ENCODE results near the gene MDM4.

GRCh38 chr1:204511366-204511765, 4.8 kb upstream of the MDM4 start:
- TF ChIP-seq, protein P1, sequence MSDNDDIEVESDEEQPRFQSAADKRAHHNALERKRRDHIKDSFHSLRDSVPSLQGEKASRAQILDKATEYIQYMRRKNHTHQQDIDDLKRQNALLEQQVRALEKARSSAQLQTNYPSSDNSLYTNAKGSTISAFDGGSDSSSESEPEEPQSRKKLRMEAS (IDR thresholded peaks at IDR 0.05; ENCODE audit: insufficient read depth, insufficient read length), result no peak
- TF ChIP-seq CTCF (IDR thresholded peaks at IDR 0.05; ENCODE audit: extremely low read depth in 1 of 2, insufficient read depth in 1 of 2, low read depth in 1 of 2, low read length in 2 of 2) (no peak), JUN (IDR thresholded peaks at IDR 0.05; ENCODE audit: borderline replicate concordance, insufficient read depth, insufficient read length, low read depth) (no peak), POLR2A (IDR thresholded peaks at IDR 0.05; ENCODE audit: low read depth, low read length) (no peak), GATA2 (IDR thresholded peaks at IDR 0.05; ENCODE audit: insufficient read depth, insufficient read length, low read depth, low read length) (no peak), EZH2 (IDR thresholded peaks at IDR 0.05; ENCODE audit: borderline replicate concordance, low read depth, low read length, severe bottlenecking) (no peak)

Measured in endothelial cell of umbilical vein (primary cell).